ENCODE results near the gene MPC2.
A peak's percentile ranks its signal among the peaks of the same experiment; 100 is the strongest.

The MPC2 gene

GRCh38 chr1:167936930-167937708, at the start of gene MPC2:
TSS of gene MPC2 (minus strand) at chr1:167937072. CDS start at chr1:167935841, 1,231 bp downstream.
- peak; percentile 54 for DNase-seq (ENCODE audit: low spot score)

- peak; percentile 4 for DNase-seq (ENCODE audit: low spot score)
Measured at GRCh38 chr1:167984886-167985489, 48.1 kb upstream of the MPC2 start.

DNA sequence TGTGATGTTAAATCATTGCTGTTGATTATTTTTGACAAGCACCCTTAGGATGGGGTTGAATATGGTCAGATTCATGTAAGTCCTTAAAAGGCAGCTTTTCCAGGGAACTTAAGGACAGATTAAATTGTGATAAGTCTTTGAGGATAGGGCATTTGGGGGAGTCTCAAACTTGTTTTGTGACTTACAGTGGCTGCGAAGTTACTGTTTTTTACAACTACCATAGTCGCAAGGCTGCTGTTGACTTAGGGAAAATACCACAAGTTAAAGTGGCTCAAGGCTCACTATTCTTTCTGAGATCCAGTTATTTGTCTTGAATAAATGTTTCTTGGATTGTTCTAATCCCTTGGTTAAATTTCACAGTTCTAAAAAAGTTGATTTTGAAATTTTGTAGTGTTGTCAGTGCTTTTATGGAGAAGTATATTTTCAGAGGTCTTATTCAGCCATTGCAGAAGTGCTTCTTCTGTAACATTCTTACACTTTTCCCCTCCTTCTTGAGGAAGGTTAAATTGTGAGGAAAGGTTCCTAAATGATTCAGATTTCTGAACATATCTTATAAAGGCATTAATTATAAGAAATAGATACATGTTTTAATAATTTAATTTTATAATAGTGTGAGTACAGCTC, 47.0 kb upstream of the MPC2 start:
- DNase-seq (ENCODE audit: low spot score), result no peak

GRCh38 chr1:167981933-167982332, 45.1 kb upstream of the MPC2 start:
- no peak for DNase-seq (ENCODE audit: low spot score)

DNA sequence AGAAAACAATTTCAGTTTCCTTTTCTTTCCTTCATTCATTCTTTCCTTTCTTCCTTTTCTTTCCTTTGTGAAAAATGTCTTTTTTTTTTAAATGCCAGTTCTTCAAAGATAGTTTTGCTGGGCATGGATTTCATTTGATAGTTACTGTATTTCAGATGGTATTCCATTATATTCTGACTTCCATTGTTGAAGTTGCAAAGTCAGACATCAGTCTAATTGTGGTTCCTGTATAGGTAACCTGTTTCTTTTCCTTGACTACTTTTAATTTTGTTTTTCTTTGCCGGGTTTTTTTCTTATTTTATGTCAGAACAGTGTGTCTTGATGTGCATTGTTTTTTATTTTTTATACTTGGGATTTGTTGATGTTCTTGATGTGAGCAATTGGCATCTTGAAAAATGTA, 40.4 kb upstream of the MPC2 start:
- DNase-seq (ENCODE audit: low spot score), result no peak

GRCh38 chr1:167974698-167975097, 37.8 kb upstream of the MPC2 start:
- DNase-seq (ENCODE audit: low spot score), result no peak

DNA sequence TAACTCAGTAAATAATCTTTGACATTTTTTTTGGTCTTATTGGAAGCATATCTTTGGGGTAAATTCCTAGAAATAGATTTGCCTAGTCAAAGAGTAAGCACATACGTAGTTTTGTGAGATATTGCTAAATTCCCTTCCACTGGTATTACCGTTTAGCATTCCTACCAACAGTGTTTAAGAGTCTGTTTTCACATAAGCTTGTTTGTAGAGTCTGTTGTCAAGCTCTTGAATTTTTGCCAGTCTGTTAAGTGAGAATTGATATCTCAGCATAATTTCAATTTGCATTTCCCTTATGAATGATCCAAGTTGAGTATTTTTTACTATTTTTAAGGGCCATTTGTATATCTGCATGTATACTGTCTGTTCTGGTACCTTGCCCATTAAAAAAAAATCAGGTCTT, 37.0 kb upstream of the MPC2 start:
- DNase-seq (ENCODE audit: low spot score), result no peak

DNA sequence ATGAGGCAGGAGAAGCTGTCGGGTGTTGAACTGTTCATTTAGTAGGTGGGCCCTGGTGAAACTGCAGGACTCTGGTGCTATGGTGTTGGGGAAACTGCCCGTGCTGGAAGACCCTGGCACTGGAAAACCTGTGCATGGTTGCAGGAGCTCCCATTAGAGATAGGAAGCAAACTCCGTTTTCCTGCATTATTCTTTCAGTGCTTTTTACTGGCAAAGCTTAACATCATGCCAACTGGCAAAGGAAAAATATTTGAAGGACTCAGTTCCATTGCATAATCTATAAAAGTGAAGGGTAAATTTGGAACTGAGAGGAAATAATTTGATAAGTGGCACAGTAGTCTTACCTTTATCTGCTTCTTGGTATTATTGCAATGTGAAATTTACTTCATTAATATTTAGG, 31.7 kb upstream of the MPC2 start:
- no peak for DNase-seq (ENCODE audit: low spot score)

DNA sequence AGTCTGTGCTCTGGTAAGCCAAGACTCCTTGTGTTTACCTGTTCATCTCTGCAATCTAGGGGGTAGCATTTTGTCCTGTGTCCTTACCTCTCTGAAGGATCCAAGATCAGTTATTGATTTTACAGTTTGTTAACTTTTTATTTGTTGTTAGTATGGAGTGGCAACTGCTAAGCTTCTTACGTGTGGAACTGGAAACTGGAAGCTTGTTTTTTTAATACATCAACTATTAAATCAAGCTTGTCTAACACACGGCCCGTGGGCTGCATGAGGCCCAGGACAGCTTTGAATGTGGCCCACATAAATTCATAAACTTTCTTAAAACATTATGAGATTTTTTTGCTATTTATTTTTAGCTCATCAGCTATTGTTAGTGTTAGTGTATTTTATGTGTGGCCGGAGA, 29.2 kb upstream of the MPC2 start:
- no peak for DNase-seq (ENCODE audit: low spot score)

- DNase-seq (ENCODE audit: low spot score), result no peak
Measured at GRCh38 chr1:167964646-167965045, 27.8 kb upstream of the MPC2 start.

DNA sequence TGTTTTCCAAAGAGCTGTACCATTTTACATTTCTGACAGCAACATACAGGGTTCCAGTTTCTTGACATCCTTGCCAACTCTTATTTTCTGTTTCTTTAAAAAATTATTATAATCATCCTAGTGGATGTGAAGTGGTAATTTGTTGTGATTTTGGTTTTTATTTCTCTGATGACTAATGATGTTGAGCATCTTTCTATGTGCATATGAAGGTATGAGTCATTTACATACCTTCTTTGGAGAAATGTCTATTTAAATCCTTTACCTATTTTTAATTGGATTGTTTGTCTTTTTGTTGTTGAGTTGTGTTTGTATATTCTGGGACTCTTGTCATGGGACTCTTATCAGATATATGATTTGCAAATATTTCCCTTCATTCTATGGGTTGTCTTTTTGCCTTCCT, 20.8 kb upstream of the MPC2 start:
- DNase-seq (ENCODE audit: low spot score), result no peak

DNA sequence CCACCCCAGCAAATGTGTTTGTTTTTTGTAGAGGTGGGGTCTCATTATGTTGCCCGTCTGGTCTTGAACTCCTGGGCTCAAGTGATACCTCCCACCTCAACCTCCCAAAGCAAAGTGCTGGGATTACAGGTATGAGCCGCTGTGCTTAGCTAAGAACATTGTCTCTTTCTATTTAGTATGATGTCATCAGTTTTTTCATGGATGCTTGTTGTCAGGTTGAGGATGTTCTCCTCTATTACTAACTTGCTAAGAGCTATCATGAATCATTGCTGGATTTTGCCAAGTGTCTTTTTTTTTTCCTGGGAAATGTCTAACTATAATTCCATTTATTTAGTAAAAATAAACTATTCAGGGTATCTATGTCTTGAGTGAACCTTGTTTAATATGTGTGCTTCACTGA, 19.0 kb upstream of the MPC2 start:
- no peak for DNase-seq (ENCODE audit: low spot score)

GRCh38 chr1:167950569-167950968, 13.7 kb upstream of the MPC2 start:
- DNase-seq (ENCODE audit: low spot score), result no peak

DNA sequence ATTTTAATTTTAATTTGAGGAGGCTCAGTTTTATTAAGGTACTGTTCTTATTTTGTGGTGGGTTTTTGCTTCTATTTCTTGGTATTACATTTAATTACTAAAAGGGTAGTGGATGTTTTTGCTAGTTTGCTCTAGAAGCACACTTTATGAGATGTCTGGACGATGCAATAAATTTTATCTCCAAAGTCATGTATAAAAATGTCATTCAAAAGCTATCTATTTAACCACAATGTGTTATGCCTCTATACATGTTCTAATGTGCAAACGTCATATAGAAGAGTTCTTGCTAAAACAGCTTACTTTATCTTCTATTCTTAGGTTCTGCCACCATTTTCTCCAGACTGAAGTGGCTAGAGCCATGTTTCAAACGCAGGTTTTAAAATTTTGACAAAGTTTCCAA, 12.9 kb upstream of the MPC2 start:
- no peak for DNase-seq (ENCODE audit: low spot score)

GRCh38 chr1:167947733-167948132, 10.9 kb upstream of the MPC2 start:
- DNase-seq (ENCODE audit: low spot score), result no peak

DNA sequence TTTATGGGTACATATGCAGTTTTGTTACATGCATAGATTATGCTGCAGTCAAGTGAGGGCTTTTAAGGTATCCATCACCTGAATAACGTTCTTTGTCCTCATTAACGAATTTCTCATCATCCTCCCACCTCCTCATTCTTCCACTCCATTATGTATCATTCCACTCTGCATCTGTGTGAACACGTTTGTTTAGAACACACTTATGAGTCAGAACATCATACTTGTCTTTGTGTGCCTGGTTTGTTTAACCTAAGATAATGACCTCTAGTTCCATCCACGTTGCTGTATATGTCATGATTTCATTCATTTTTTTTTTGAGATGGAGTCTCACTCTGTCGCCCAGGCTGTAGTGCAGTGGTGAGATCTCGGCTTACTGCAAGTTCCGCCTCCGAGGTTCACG, 6.7 kb upstream of the MPC2 start:
- DNase-seq (ENCODE audit: low spot score), result no peak

DNA sequence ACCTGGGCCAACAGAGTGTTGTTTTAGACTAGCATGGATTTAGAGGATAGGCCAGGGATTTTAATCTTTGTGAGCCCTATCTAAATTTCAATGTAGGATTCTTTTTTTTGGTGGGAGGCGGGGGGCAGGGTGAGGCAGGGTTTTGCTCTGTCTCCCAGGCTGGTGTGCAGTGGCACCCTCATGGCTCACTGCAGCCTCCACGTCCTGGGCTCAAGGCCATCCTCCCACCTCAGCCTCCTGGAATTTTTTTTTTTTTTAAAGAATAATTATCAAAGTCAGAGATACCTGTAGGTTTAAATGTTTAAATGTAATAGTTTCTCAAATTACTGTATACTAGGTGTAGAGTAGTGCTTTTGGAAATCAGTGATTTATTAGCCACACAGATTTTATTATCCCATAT, 3.4 kb upstream of the MPC2 start:
- DNase-seq (ENCODE audit: low spot score), result no peak

- no peak for DNase-seq (ENCODE audit: low spot score)
Measured at GRCh38 chr1:167938080-167938636, 1.3 kb upstream of the MPC2 start.

GRCh38 chr1:167937709-167938010, 788 bp upstream of the MPC2 start:
- DNase-seq (ENCODE audit: low spot score), result no peak

DNA sequence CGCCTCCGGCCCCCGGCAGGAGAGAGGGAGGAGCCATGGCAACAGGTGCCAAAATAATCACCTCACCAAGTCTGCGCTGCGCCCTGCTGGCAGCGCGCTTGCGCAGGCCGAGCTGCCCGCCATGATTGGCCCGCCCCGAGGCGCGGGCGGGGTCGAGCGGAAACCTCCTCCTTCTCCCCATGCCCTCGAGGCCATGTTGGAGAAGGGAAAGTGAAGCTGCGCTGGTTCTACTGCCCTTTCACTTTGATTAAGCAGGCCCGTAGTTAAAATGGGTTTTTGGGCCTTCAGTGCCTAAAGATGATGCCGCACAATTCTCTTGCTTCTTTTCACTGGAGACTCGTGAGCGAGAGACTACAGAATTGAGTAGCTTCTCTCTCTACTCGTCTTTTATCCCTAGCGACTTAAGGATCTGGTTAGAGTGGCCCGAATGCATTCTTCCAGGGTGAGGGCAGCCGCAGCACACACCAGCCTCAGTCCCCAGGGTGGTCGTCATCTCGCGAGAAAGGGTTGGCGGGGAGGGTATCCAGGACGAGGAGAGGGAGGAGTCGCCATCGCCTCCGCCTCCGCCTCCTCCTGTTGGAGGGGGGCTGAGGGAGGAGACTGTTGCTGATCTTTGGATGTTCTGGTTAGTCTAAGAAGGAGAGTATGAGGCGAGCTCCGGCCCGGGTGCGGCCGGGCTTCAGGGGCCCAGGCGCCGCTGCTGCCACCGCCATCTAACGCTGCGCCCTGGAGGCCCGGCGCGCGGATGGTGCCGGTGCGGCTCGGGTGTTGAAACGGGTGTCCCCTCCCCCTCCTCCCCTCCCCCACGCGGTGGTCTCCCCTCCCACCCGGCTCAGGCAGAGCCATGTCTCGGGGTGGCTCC, 573 bp downstream of the MPC2 start, which contains the start of gene DCAF6:
Gene DCAF6, plus strand, starts transcription at position 616 of the 862 bp plus-strand sequence. Its CDS starts 229 bp downstream, at position 845.
- peak; percentile 99 for DNase-seq (ENCODE audit: low spot score)

- DNase-seq (ENCODE audit: low spot score), result peak; percentile 31
Measured at GRCh38 chr1:167935216-167936067, 1.4 kb downstream of the MPC2 start.

Measured in CD4-positive, alpha-beta T cell treated with Interleukin-2 at 100 ng/mL for 4 hours (primary cell).